MCF 10A (cell line): ENCODE data around the gene RRAS. TPM values are rescaled to one million over a fixed set of nuclear protein-coding genes. Genes with fewer than 3 reads are reported as not detected.
"Not testable (repeated sequence)": the region's sequence is repeated elsewhere in the genome, so short reads cannot be mapped to it uniquely, and the experiment has no call there.

ENCODE experiments used
- BruUV-seq: library from RNA; stranded (reverse); fragments of 400-500 nt; replicated peaks from 2 replicates; lab custom pipeline; 2021; lab: Mats Ljungman, UMichigan
- CTCF ChIA-PET: fragments of 300-600 bp; sonication (Branson Sonifier 250); formaldehyde crosslinking; extraction: SDS; loops from one replicate; lab custom pipeline; 2021; ENCODE audit warnings: antibody characterized with exemption, inconsistent platforms; lab: Yijun Ruan, JAX
- POLR2A ChIA-PET: fragments of 300-600, 350-650 bp; sonication (Branson Sonifier 250); formaldehyde crosslinking; extraction: SDS; loops from one replicate; lab custom pipeline; 2020; ENCODE audit warnings: antibody characterized with exemption, inconsistent platforms; lab: Yijun Ruan, JAX
- DNase-seq: peaks from one replicate; pipeline ENCODE4 v3.0.0-alpha.2; 2018; ENCODE audit not compliant: unreplicated experiment
- H3K27ac Mint-ChIP-seq: one replicate; pipeline ENCODE4 v1.8.0; 2022; ENCODE audit warnings: mild to moderate bottlenecking, low read depth, mixed read lengths; ENCODE audit not compliant: unreplicated experiment
- H3K27me3 Mint-ChIP-seq: one replicate; pipeline ENCODE4 v1.8.0; 2022; ENCODE audit warnings: mixed read lengths; ENCODE audit not compliant: insufficient read depth, unreplicated experiment
- H3K36me3 Mint-ChIP-seq: one replicate; pipeline ENCODE4 v1.8.0; 2022; ENCODE audit warnings: mild to moderate bottlenecking, moderate library complexity, mixed read lengths; ENCODE audit not compliant: insufficient read depth, unreplicated experiment
- H3K4me1 Mint-ChIP-seq: one replicate; pipeline ENCODE4 v1.8.0; 2022; ENCODE audit warnings: mixed read lengths; ENCODE audit not compliant: insufficient read depth, unreplicated experiment
- H3K4me3 Mint-ChIP-seq: one replicate; pipeline ENCODE4 v1.8.0; 2022; ENCODE audit warnings: mild to moderate bottlenecking, moderate library complexity, mixed read lengths; ENCODE audit not compliant: unreplicated experiment
- H3K9me3 Mint-ChIP-seq: one replicate; pipeline ENCODE4 v1.8.0; 2022; ENCODE audit warnings: mixed read lengths; ENCODE audit not compliant: unreplicated experiment
- CTCF ChIP-seq: fragments of 200-600 bp; IDR thresholded peaks from one replicate; pipeline ENCODE4 v1.8.0; 2022; ENCODE audit warnings: antibody characterized with exemption, mild to moderate bottlenecking; ENCODE audit not compliant: unreplicated experiment
- intact Hi-C: fragments of 100-400 bp; cut with micrococcal nuclease; formaldehyde crosslinking; loops from 2 replicates; pipeline ENCODE4 v1.14.1; 2022
- total RNA-seq: library from RNA; stranded (reverse); gene quantifications from 2 replicates; pipeline ENCODE4 v1.2.3, GENCODE V29; 2022

RRAS gene
- total RNA-seq, 1 experiment from 2014 or later: 37.6 TPM

- POLR2A ChIA-PET: interaction anchor here (0.6 to 2.9 kb wide), 6 partner anchors 19 to 346 kb away, joined by 3 to 10 read pairs (median 3); no protein-coding TSS in a partner anchor
- peaks cover 35% of the 10 kb centered on the region for H3K36me3 Mint-ChIP-seq
- no peaks in the 10 kb centered on the region for H3K27me3 Mint-ChIP-seq
- no peak for TF ChIP-seq CTCF
- peaks cover 24% of the 10 kb centered on the region for H3K4me1 Mint-ChIP-seq
- peak overlapping the region; percentile 7 for H3K27ac Mint-ChIP-seq
- CTCF ChIA-PET: interaction anchor here (0.6 to 0.9 kb wide), 4 partner anchors 19 to 153 kb away, joined by 3 read pairs; no protein-coding TSS in a partner anchor
- no peaks in the 10 kb centered on the region for H3K9me3 Mint-ChIP-seq
- no peak overlapping the region for H3K4me3 Mint-ChIP-seq
- intact Hi-C loops: no loop called here
- peak; percentile 38 for DNase-seq
- no TSS peak for BruUV-seq
Observed at GRCh38 chr19:49635530-49636232, 4.3 kb downstream of the RRAS start.

- H3K4me3 Mint-ChIP-seq, CTCF ChIA-PET, H3K27me3 Mint-ChIP-seq, H3K27ac Mint-ChIP-seq, BruUV-seq, DNase-seq, H3K9me3 Mint-ChIP-seq, intact Hi-C loops: not testable (repeated sequence)
- Mint-ChIP-seq H3K36me3 (peaks cover 41% of the 10 kb centered on the region), H3K4me1 (peaks cover 11% of the 10 kb centered on the region)
- POLR2A ChIA-PET: interaction anchor here (0.5 to 4.2 kb wide), 2 partner anchors 8 to 286 kb away, joined by 3 to 29 read pairs; partner anchors contain the start of genes RRAS and SCAF1
Observed at GRCh38 chr19:49633273-49633672, 6.7 kb downstream of the RRAS start.

GRCh38 chr19:49632576-49632975 is 7.4 kb downstream of the RRAS start:
- peaks cover 4% of the 10 kb centered on the region for H3K4me1 Mint-ChIP-seq
- POLR2A ChIA-PET: interaction anchor here (0.5 to 4.2 kb wide), 3 partner anchors 8 to 287 kb away, joined by 3 to 29 read pairs (median 5); partner anchors contain the start of genes RRAS and SCAF1
- no peak overlapping the region for H3K27ac Mint-ChIP-seq

GRCh38 chr19:49631610-49632192 is 8.2 kb downstream of the RRAS start:
- no TSS peak for BruUV-seq
- H3K9me3 Mint-ChIP-seq: no peaks in the 10 kb centered on the region
- H3K4me1 Mint-ChIP-seq: no peaks in the 10 kb centered on the region
- peaks cover 53% of the 10 kb centered on the region for H3K36me3 Mint-ChIP-seq
- CTCF ChIA-PET: no interaction called here
- no peaks in the 10 kb centered on the region for H3K27me3 Mint-ChIP-seq
- no peak overlapping the region for H3K4me3 Mint-ChIP-seq
- POLR2A ChIA-PET: interaction anchor here (1.2 to 4.2 kb wide), 3 partner anchors 9 to 19 kb away, joined by 4 to 29 read pairs (median 5); partner anchors contain the start of genes RRAS and SCAF1
- DNase-seq: no peak
- no peak overlapping the region for H3K27ac Mint-ChIP-seq
- no peak for TF ChIP-seq CTCF
- intact Hi-C loops: no loop called here

More at GRCh38 chr19:49632576-49632975, 7.4 kb downstream of the RRAS start:
- no peak for DNase-seq
- no peak for TF ChIP-seq CTCF
- intact Hi-C loops: no loop called here
- peaks cover 48% of the 10 kb centered on the region for H3K36me3 Mint-ChIP-seq
- no peaks in the 10 kb centered on the region for H3K27me3 Mint-ChIP-seq
- CTCF ChIA-PET: no interaction called here
- BruUV-seq: no TSS peak
- H3K4me3 Mint-ChIP-seq: no peak overlapping the region
- no peaks in the 10 kb centered on the region for H3K9me3 Mint-ChIP-seq
